GM12873 (cell line): Measurements from ENCODE around the gene FOXK2.
A peak's percentile ranks its signal among the peaks of the same experiment; 100 is the strongest.

Experiments
- TF ChIP-seq, protein P1 (sequence below): IDR thresholded peaks from 2 replicates; pipeline ENCODE4 v1.5.1; 2012; ENCODE audit warnings: low read depth, mild to moderate bottlenecking, moderate library complexity, low read length, control low read depth; ENCODE audit not compliant: insufficient read depth; ENCODE audit errors: missing control alignments

Gene FOXK2

GRCh38 chr17:82491196-82491530 is 28.4 kb upstream of the FOXK2 start:
- TF ChIP-seq, protein P1, sequence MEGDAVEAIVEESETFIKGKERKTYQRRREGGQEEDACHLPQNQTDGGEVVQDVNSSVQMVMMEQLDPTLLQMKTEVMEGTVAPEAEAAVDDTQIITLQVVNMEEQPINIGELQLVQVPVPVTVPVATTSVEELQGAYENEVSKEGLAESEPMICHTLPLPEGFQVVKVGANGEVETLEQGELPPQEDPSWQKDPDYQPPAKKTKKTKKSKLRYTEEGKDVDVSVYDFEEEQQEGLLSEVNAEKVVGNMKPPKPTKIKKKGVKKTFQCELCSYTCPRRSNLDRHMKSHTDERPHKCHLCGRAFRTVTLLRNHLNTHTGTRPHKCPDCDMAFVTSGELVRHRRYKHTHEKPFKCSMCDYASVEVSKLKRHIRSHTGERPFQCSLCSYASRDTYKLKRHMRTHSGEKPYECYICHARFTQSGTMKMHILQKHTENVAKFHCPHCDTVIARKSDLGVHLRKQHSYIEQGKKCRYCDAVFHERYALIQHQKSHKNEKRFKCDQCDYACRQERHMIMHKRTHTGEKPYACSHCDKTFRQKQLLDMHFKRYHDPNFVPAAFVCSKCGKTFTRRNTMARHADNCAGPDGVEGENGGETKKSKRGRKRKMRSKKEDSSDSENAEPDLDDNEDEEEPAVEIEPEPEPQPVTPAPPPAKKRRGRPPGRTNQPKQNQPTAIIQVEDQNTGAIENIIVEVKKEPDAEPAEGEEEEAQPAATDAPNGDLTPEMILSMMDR = no peak

DNA sequence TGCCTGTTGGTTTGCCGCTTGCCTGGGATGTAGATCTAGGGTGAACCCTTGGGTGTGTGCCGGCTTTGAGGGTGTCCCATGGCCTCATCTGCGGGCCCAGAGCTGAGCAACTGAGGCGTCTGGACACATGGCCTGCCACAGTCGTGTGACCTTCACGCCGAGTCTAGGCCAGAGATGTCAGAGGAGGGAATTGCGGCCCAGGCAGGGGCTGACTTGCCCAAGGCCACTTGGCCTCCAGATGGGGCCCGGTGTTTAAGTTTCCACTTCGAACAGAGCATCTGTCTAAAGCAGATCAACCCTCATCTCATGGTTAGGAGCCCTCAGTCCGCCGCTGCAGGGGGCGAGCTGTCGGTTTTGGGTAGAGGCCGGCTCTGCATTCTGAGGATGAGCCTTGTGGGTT is 28.0 kb upstream of the FOXK2 start:
- TF ChIP-seq, protein P1 = no peak

DNA sequence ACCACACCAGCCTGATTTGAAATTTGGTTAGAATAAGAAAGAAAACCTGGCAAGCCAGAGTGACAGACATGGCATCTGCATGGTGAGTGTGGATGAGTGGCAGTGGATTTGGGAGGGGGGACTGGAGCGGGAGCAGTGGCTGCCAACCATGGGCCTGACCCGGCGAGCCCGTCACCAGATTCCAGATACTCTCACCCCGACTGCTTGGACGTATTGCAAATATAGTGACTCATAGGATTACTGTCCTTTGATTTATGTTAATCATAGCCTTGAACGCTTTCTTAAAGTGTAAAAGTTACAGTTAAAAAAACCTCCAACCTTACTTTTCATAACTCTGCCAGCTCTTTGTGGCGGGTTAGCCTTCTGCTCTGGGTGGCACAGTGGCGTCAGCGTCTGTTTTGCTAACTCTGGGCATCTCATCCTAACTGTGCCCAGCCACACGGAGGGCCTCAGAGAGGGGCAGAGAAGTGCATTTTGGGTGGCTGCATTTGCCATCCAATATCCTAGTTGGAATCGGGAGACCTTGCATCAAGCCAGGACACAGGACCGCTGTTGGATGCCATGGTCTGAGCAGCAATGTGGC is 26.8 kb upstream of the FOXK2 start:
- TF ChIP-seq, protein P1 = no peak

DNA sequence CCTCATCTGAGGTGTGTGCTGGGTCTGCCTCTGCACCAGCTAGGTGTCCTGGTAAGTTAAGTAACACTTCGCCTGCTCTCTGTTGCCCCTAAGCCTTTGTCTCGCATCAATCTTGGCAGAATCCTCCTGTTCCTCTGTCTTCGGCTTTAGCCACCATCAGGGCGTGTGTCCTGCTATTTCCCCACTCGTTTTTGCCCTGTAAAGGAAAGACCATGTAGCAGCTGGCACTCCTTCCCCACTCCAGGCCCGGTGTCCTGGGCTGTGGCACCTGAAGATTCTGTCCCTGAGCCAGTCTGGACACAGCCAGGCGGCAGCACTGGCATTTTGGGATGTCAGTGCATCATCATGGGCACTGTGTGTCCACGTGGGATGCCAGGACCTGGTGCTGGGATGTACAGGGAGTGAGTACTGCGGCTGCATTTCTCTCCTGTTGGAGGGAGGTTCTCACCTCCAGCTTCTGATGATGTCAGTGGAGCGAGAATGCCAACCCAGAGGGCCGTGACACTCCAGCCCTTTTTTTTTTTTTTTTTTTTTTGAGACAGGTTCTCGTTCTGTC is 26.2 kb upstream of the FOXK2 start:
- TF ChIP-seq, protein P1 = no peak

DNA sequence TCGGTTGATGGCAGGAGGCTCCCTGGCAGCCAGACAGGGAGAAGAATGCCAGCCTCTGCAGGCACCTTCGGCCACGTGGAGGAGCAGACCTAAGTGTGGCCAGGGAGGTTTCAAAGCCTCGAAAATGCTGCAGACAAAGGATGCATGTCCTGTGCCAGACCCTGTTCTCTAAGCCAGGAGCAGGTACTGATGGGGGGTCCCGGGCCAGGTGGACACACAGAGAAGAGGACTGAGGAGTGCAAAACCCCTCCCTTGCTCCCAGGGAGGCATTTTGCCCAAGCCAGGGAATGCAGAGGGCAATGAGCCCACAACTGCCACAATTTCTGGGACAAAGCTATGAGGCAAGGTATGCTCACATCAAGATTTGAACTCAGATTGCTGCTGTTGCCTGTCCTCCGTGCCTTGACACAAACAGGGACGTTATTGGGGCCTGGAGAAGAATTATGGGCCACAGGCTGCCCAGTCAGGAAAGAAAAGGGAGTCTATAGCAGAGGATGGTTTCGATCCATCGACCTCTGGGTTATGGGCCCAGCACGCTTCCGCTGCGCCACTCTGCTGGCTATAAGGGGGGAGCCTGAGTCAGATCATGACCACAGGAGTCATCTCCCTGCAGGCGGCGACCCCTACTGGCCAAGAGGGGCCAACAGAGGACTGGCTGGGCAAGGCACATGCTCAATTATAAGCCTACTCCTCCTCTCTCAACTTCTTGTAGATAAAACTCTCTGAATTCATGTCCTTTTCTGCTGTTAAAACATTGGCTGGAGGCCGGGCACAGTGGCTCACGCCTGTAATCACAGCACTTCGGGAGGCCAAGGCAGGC is 25.1 kb upstream of the FOXK2 start:
- TF ChIP-seq, protein P1 = peak; percentile 98

DNA sequence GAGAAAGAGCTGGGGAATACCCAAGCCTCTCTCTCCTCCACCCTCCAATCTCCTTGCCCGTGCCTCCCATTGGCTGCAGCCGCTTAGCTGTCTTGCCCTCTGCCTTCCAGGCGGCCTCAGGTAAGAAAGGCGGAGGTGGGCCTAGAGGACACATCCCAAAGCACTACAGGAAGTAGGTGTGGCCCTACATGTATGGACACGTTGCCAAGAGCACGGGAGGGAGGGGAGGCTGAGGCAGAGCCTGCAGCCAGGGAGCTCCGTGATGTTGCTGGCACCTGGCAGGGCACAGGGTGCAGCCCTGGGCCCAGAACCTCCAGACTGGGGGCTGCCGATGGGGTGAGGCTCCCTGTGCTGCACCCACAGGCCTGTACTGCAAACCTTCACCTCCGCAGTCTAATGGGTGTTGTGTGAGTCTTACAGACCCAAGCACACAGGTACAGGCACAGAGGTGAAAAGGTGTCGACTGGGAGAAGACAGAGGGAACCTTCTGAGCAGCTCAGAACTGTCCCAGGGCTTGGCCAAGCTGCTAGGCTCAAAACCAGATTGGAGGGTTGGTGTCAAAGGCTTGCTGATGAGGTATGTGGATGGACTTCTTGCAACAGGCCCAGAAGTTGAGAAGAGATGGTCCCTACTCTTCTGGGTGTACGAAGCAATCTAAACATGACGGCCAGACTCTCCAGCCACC is 23.5 kb upstream of the FOXK2 start:
- TF ChIP-seq, protein P1 = no peak
